Measurements from ENCODE around the gene PROX1. TPM values are rescaled to one million over a fixed set of nuclear protein-coding genes. Genes with fewer than 3 reads are reported as not detected.

PROX1 gene
- total and polyA plus RNA-seq, 2 of the 8 experiments (the other 6 are each of a cell fraction or from before 2014, with no cell fraction given) = 0.30 to 2.0 TPM

GRCh38 chr1:214071469-214071868 is 83.7 kb downstream of the PROX1 start:
- DNase-seq (ENCODE audit: low read depth in 1 of 2, low spot score in 2 of 2) (no peak), FAIRE-seq (no peak)
- H2BK20ac ChIP-seq (ENCODE audit: low read length) = no peak overlapping the region
- no peaks in the 10 kb centered on the region for H3K27me3 ChIP-seq (replicated peaks in 1 of 4; ENCODE audit: control insufficient read depth in 3 of 4, extremely low read depth in 1 of 4, insufficient read depth in 3 of 4, low read length in 3 of 4)
- H3K4me2 ChIP-seq (ENCODE audit: insufficient read depth in 1 of 2, low read depth in 2 of 2, low read length in 2 of 2) = no peak overlapping the region
- no peak overlapping the region for H3K27ac ChIP-seq (ENCODE audit: low read depth, low read length)
- no peak overlapping the region for H4K5ac ChIP-seq (ENCODE audit: insufficient read length, low read depth, low read length)
- no peak overlapping the region for H3K4ac ChIP-seq (replicated peaks; ENCODE audit: insufficient read length, low read depth, low read length)
- no peak overlapping the region for H4K91ac ChIP-seq (replicated peaks; ENCODE audit: insufficient read length, low read length)
- no peaks in the 10 kb centered on the region; the same call in 1 of the 2 replicates for H3K23me2 ChIP-seq (ENCODE audit: low read depth, low read length)
- H4K8ac ChIP-seq (ENCODE audit: extremely low read depth, insufficient read depth, low read length) = no peak overlapping the region
- H3K36me3 ChIP-seq (ENCODE audit: control insufficient read depth in 2 of 4, insufficient read depth in 4 of 4, low read length in 3 of 4) = no peaks in the 10 kb centered on the region
- 91% methylated on average over 1 of the region's 1 CpG; no CpG with 5 or more reads in 1 of the 2 experiments for WGBS, 2 experiments (ENCODE audit: extremely low coverage in 1 of 2, insufficient coverage in 1 of 2, insufficient read length in 1 of 2, insufficient replicate concordance in 2 of 2, low coverage in 1 of 2, low lambda C conversion rate in 2 of 2, missing lambda C conversion rate in 1 of 2)
- no peak overlapping the region for H2AFZ ChIP-seq (ENCODE audit: low read length)
- H2BK120ac ChIP-seq (replicated peaks; ENCODE audit: low read depth, low read length) = no peak overlapping the region
- H2AK5ac ChIP-seq (ENCODE audit: low read depth, low read length) = no peak overlapping the region
- H3K14ac ChIP-seq (ENCODE audit: insufficient read length) = no peak overlapping the region
- no peak overlapping the region for H3K18ac ChIP-seq (ENCODE audit: extremely low read depth, low read length)
- H3K79me2 ChIP-seq (ENCODE audit: control insufficient read depth in 1 of 2, insufficient read depth in 2 of 2, low read length in 2 of 2) = no peaks in the 10 kb centered on the region
- no peaks in the 10 kb centered on the region for H3K79me1 ChIP-seq (ENCODE audit: low read depth, low read length)
- no peak overlapping the region for H2BK12ac ChIP-seq (ENCODE audit: low read depth, low read length)
- no peak overlapping the region for H3K23ac ChIP-seq (ENCODE audit: insufficient read length)
- POLR2A ChIA-PET (ENCODE audit: partially characterized antibody) = no interaction called here
- no peaks in the 10 kb centered on the region for H4K20me1 ChIP-seq (replicated peaks in 1 of 2; ENCODE audit: control insufficient read depth in 1 of 2, insufficient read depth in 2 of 2, low read length in 2 of 2)
- H2BK5ac ChIP-seq (ENCODE audit: low read depth, low read length) = no peak overlapping the region
- no peak overlapping the region for H3K4me3 ChIP-seq (ENCODE audit: extremely low read depth in 1 of 4, insufficient read depth in 2 of 4, low read depth in 3 of 4, low read length in 4 of 4)
- H2BK15ac ChIP-seq (ENCODE audit: low read length) = no peak overlapping the region
- H3K9ac ChIP-seq (replicated peaks in 1 of 4; ENCODE audit: extremely low read depth in 1 of 4, low read depth in 3 of 4, low read length in 3 of 4) = no peak overlapping the region
- H3K9me3 ChIP-seq (ENCODE audit: insufficient read depth in 2 of 2, low read depth in 1 of 2, low read length in 1 of 2) = no peaks in the 10 kb centered on the region
- no peak overlapping the region for H3K56ac ChIP-seq (replicated peaks; ENCODE audit: insufficient read length, low read depth, low read length)
- TF ChIP-seq CREB1 (IDR thresholded peaks at IDR 0.05) (no peak), SUZ12 (IDR thresholded peaks at IDR 0.05; ENCODE audit: low read length) (no peak), KDM1A (IDR thresholded peaks at IDR 0.05; ENCODE audit: borderline replicate concordance, low read length) (no peak), TCF12 (IDR thresholded peaks at IDR 0.05; ENCODE audit: low read depth, low read length) (no peak), MAFK (IDR thresholded peaks at IDR 0.05; ENCODE audit: low read depth, low read length) (peak; percentile 65), JUND (IDR thresholded peaks at IDR 0.05; ENCODE audit: low read length) (no peak), HDAC6 (IDR thresholded peaks at IDR 0.05; ENCODE audit: low read depth, low read length) (no peak), POU5F1 (IDR thresholded peaks at IDR 0.05; ENCODE audit: low read depth, low read length) (no peak), EP300 (IDR thresholded peaks at IDR 0.05; ENCODE audit: borderline replicate concordance in 1 of 2, low read depth in 2 of 2, low read length in 2 of 2) (no peak)
- H3K4me1 ChIP-seq (replicated peaks in 1 of 4; ENCODE audit: control insufficient read depth in 3 of 4, insufficient read depth in 4 of 4, low read length in 3 of 4) = no peaks in the 10 kb centered on the region
- CTCF ChIA-PET (ENCODE audit: partially characterized antibody) = no interaction called here
